ENCODE results near the gene CD55. TPM values are rescaled to one million over a fixed set of nuclear protein-coding genes. Genes with fewer than 3 reads are reported as not detected.

CD55 gene
- 37.0 TPM for polyA plus RNA-seq (2013, experiment 1 of 2; ENCODE audit: insufficient read length)
- 33.7 TPM for polyA plus RNA-seq (2013, experiment 2 of 2; ENCODE audit: insufficient read length)

DNA sequence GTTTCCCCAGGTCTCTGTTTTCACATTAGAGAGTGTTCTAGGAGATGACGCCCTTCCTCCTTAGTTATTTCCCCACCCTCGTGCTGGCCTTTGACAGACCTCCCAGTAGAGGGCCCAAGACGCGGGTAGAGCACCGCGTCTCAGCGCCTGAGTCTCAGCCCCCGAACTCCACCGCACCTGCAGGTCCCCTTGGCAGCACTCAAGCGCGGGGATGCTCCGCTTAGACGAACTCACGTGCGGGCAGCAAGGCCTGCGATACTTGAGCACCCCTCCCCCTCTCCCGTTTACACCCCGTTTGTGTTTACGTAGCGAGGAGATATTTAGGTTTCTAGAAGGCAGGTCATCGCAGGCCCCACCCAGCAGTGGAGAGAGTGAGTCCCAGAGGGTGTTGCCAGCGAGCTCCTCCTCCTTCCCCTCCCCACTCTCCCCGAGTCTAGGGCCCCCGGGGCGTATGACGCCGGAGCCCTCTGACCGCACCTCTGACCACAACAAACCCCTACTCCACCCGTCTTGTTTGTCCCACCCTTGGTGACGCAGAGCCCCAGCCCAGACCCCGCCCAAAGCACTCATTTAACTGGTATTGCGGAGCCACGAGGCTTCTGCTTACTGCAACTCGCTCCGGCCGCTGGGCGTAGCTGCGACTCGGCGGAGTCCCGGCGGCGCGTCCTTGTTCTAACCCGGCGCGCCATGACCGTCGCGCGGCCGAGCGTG lies at the start of gene CD55:
TSS of gene CD55 (plus strand) at position 600 of the 711 bp plus-strand sequence. CDS start at position 688, 88 bp downstream.
- peak; percentile 84 for DNase-seq

GRCh38 chr1:207274882-207275281 lies 46.6 kb upstream of the CD55 start:
- DNase-seq: no peak

DNA sequence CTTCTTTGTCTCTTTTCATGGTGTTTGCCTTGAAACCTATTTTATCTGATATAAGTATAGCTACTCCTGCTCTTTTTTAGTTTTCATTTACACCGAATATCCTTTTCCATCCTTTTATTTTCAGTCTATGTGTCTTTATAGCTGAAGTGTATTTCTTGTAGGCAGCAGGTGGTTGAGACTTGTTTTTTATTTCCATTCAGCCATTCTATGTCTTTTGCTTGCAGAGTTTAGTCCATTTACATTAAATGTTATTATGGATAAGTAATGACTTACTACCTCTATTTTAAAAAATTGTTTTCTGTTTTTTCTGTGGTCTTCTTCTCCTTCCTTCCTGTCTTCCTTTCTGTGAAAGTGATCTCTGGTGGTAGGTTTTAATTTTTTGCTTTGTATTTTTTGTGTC lies 45.0 kb upstream of the CD55 start:
- no peak for DNase-seq

DNA sequence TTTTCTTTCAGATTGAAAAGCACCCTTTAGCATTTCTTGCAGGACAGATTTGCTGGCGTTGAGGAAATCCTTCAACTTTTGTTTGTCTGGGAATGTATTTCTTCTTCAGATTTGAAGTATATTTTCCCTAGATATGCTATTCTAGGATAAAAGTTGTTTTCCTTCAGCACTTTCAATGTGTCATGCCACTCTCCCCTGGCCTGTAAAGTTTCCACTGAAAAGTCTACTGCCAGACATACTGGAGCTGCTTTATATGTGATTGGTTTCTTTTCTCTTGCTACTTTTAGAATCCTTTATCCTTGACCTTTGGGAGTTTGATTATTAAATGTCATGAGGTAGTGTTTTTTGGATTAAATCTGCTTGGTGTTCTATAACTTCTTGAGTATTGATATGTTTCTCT lies 44.2 kb upstream of the CD55 start:
- no peak for DNase-seq

DNA sequence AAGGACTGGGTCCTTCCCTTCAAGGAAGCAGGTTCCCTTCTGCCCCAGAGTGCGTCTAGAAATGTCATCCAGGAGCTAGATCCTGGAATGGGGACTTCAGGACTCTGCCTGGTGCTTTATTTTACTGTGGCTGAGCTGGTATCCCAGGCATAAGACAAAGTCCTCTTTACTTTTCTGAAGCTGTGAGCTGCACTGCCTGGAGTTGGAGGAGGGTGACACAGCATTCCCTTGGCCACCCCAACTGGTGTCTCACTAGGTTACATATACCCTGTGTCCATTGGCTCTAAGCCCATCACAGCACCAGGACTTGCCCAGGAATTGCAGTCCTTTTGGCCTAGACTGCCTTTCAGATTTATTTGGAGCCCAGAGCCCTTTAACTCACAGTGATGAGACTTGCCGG lies 41.8 kb upstream of the CD55 start:
- no peak for DNase-seq

GRCh38 chr1:207280706-207281105 lies 40.8 kb upstream of the CD55 start:
- no peak for DNase-seq

- DNase-seq: peak; percentile 14
Observed at GRCh38 chr1:207282058-207282457, 39.4 kb upstream of the CD55 start.

DNA sequence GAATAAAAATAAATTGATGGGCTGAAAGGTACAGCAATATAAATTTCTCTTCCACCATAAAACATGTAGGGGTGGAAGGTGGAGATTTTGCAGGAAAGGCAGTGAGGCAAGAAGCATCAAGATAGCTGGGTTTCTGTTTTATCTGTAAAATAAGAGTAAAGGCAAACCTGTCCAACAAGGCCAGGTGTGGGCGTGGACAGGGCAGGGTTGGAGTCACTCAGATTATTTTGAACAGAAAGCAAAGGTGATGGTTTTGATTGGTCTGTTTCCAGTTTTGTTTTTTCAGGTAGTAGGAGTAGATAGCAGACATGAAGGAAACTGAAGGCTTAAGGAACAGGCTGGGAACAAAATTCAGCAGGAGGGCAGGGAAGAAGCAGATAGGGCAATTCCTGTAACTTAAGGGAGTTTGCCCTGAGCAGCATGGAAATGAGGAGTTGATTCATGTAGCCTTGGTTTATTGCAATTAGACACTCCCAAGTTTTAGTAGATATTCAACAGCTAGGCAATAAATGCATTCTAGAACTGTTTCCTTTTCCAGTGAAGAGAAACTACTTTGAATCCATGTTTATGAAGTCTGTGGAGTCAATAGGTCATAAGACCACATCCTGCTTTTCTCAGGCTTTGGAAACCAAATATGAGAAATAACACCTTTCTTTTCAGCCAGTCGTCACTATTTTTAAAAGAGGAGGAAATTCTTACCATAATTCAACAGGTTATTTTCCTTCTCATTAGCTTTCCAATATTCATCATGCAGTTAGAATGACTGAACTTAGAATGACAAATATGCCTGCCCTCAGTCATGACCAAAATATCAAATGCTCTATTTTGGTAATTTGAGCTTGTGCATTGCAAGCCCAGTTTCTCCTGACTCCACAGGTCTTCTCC lies 38.7 kb upstream of the CD55 start:
- DNase-seq: peak; percentile 17

GRCh38 chr1:207283421-207283820 lies 38.1 kb upstream of the CD55 start:
- no peak for DNase-seq

- peak; percentile 73 for DNase-seq
Observed at GRCh38 chr1:207284209-207284897, 37.1 kb upstream of the CD55 start.

DNA sequence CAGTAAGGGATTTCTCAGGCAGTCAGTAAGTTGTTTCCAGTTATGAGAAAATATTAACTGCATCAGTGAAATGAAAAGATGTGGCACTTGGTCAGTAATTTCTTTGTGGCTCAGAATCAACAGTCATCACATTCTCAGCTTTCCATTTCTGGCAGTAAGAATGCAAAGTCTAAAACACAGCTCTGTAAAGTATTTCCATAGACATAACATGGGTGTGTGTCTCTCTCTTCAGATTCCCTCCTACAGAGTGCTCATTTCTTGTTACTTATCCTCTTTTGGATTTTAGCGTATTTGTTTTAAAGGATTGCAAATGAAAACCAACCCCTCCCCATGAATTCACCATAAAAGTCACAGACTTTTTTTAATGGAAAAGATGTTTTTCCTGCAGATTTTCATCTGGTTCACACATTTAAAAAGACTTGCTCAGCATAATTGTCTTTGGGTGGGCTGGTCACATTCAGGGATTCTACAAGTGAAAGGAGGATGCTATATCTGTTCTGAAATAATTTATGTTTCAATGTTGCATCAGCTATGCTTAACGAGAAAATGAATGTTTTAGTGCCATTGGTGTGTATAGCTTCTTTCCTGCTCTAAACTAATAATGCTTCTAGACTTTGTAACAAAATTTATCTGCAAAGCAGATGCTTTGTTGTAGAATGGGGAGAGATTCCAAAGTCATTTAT lies 34.6 kb upstream of the CD55 start:
- peak; percentile 71 for DNase-seq

GRCh38 chr1:207288315-207288714 lies 33.2 kb upstream of the CD55 start:
- DNase-seq: no peak

GRCh38 chr1:207289756-207290155 lies 31.7 kb upstream of the CD55 start:
- DNase-seq: no peak

- DNase-seq: no peak
Observed at GRCh38 chr1:207291723-207292122, 29.8 kb upstream of the CD55 start.

DNA sequence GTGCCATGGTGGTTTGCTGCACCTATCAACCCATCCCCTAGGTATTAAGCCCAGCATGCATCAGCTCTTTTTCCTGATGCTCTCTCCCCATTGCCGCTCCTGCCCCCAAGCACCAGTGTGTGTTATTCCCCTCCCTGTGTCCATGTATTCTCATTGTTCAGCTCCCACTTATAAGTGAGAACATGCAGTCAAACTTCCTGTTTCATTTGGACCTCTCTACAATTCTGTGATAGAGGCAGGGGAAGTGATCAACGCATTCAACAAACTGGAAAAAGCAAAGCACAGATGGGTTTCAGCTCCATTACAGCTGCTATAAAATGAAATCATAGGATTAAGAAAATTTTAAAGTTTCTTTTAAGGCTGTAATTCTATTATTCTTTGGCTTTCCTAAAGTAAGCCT lies 23.3 kb upstream of the CD55 start:
- no peak for DNase-seq

- peak; percentile 26 for DNase-seq
Observed at GRCh38 chr1:207298636-207299398, 22.7 kb upstream of the CD55 start.

DNA sequence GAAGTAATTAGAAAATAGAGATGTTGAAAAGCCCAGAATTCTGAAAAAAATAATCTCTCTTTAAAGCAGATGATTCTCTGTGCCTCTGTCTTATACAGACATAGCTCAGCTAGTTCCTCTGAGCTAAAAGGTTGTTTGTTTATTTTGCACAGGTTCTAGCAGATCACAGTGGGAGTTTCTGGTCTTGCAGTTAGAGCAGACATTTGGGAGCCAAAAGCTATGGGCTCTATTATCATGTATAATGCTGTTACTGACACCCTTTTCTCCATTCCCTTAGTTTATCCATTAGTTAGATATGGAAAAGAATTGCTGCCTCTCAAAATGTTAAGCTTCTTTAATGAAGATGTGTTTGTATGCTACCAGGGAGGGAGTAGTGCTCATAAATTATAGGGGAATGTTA lies 20.5 kb upstream of the CD55 start:
- DNase-seq: no peak

DNA sequence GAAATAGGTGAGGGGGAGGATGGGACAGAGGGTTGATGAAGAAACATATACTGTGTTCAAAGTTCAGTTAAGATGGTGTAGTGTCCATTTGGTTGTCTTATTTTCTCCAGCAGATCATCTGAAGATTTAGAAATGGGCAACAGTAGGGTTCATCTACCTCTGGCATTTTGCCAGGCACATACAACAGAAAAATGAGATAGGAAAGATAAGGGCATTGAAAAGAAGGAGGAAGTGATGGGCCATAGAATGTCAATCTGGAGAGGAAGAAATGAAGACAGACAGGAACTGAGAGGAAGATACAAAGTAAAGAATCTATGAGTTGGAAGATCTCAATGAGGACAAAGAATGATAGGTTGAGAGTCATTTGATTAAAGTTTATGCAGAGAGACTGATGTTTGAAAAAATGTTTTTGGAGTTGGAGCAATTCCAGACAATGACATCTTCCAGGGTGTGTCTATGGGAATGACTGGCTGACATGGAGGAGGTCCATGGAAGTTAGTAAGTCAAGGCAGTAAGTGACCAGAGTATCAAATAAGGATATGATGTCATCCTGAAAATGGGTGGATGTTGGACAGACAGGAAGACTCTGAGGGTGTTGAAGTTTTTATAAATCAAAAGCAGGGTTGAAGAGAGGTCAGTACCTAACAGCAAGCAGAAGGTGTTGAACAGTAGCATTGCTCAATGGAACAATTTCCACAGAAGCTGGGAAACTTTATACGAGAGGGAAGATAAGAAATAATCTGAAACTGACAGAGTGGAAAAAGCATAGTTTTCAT lies 18.7 kb upstream of the CD55 start:
- no peak for DNase-seq

GRCh38 chr1:207304710-207305488 lies 16.6 kb upstream of the CD55 start:
- DNase-seq: no peak

DNA sequence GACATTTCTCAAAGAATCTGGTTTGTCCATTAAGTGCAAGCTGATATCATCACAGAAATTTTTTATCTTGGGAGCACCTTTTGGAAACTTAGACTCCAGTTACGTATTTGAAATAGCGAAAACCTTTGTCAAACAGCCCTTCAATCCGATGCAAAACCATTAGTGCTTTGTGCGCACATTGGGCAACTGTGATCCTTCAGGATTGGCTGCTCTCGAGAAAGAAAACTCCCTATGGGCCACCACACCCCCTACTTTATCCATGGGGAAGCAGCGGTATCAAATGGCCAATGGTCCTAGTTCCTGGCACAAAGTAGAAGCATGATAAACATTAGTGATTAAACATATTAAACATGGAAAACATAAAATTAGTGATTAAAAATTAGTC lies 16.0 kb upstream of the CD55 start:
- DNase-seq: no peak
